HepG2 (cell line): Measurements from ENCODE around the gene MTCH2. TPM values are rescaled to one million over a fixed set of nuclear protein-coding genes. Genes with fewer than 3 reads are reported as not detected.

Experiments
- BORCS8-MEF2B ChIP-seq: sonication (generic); formaldehyde crosslinking; IDR thresholded peaks from 2 replicates; pipeline ENCODE4 v1.8.0; 2022; ENCODE audit warnings: mild to moderate bottlenecking, missing genetic modification reagents
- CC2D1A ChIP-seq: sonication (generic); formaldehyde crosslinking; IDR thresholded peaks from 2 replicates; pipeline ENCODE4 v1.8.1; 2023; ENCODE audit warnings: mild to moderate bottlenecking, missing genetic modification reagents
- CCAR2 ChIP-seq: fragments of 200-400 bp; formaldehyde crosslinking; optimal IDR thresholded peaks from 2 replicates; pipeline ENCODE3; 2018; ENCODE audit warnings: low read depth, mild to moderate bottlenecking, low read length, moderate library complexity
- CENPBD1 ChIP-seq: sonication (generic); formaldehyde crosslinking; IDR thresholded peaks from 2 replicates; pipeline ENCODE4 v1.8.0; 2022; ENCODE audit warnings: missing genetic modification reagents, low read depth, mild to moderate bottlenecking, borderline replicate concordance
- DRAP1 ChIP-seq: IDR thresholded peaks from 2 replicates; pipeline ENCODE4 v1.6.1; 2016; ENCODE audit warnings: missing genetic modification reagents, missing compliant biosample characterization
- HIVEP1 ChIP-seq: sonication (generic); formaldehyde crosslinking; IDR thresholded peaks from 2 replicates; pipeline ENCODE4 v1.4.0; 2020; ENCODE audit warnings: mild to moderate bottlenecking, missing genetic modification reagents
- JUND ChIP-seq: sonication (generic); formaldehyde crosslinking; IDR thresholded peaks from 2 replicates; pipeline ENCODE4 v1.8.0; 2022; ENCODE audit warnings: mild to moderate bottlenecking, missing genetic modification reagents
- NFKB2 ChIP-seq: sonication (generic); formaldehyde crosslinking; IDR thresholded peaks from 2 replicates; pipeline ENCODE4 v1.4.0; 2020; ENCODE audit warnings: missing genetic modification reagents, borderline replicate concordance
- PBX2 ChIP-seq: IDR thresholded peaks from 2 replicates; pipeline ENCODE4 v1.6.1; 2016; ENCODE audit warnings: control low read depth
- PHB2 ChIP-seq: fragments of 450-650 bp; IDR thresholded peaks from 2 replicates; pipeline ENCODE4 v1.6.1; 2018; ENCODE audit not compliant: partially characterized antibody
- RAD51 ChIP-seq: fragments of 450-650 bp; IDR thresholded peaks from 2 replicates; pipeline ENCODE4 v1.6.1; 2016; ENCODE audit warnings: borderline replicate concordance
- RARG ChIP-seq: sonication (generic); formaldehyde crosslinking; IDR thresholded peaks from 2 replicates; pipeline ENCODE4 v1.4.0; 2020; ENCODE audit warnings: low read depth, mild to moderate bottlenecking, missing genetic modification reagents
- RELA ChIP-seq: sonication (generic); formaldehyde crosslinking; IDR thresholded peaks from 2 replicates; pipeline ENCODE4 v1.4.0; 2020; ENCODE audit warnings: missing genetic modification reagents
- SKI ChIP-seq: fragments of 450-650 bp; IDR thresholded peaks from one replicate; pipeline ENCODE4 v1.6.1; 2018; ENCODE audit warnings: mild to moderate bottlenecking; ENCODE audit not compliant: partially characterized antibody
- THAP8 ChIP-seq: sonication (generic); formaldehyde crosslinking; IDR thresholded peaks from 2 replicates; pipeline ENCODE4 v1.5.1; 2020; ENCODE audit warnings: missing genetic modification reagents, mild to moderate bottlenecking, borderline replicate concordance
- ZFP91 ChIP-seq: sonication (generic); formaldehyde crosslinking; IDR thresholded peaks from 2 replicates; pipeline ENCODE4 v1.9.0; 2022; ENCODE audit warnings: missing genetic modification reagents, mild to moderate bottlenecking, borderline replicate concordance
- ZNF275 ChIP-seq: sonication (generic); formaldehyde crosslinking; IDR thresholded peaks from 2 replicates; pipeline ENCODE4 v1.8.0; 2022; ENCODE audit warnings: missing genetic modification reagents, mild to moderate bottlenecking, inconsistent platforms, borderline replicate concordance
- ZNF703 ChIP-seq: sonication (generic); formaldehyde crosslinking; IDR thresholded peaks from 2 replicates; pipeline ENCODE4 v1.5.1; 2020; ENCODE audit warnings: missing genetic modification reagents, mild to moderate bottlenecking, moderate library complexity, borderline replicate concordance
- ZNF761 ChIP-seq: sonication (generic); formaldehyde crosslinking; conservative IDR thresholded peaks from 2 replicates; pipeline ENCODE4 v1.4.0; 2020; ENCODE audit warnings: mild to moderate bottlenecking, missing genetic modification reagents
- ZNF776 ChIP-seq: sonication (generic); formaldehyde crosslinking; IDR thresholded peaks from 2 replicates; pipeline ENCODE4 v1.4.0; 2020; ENCODE audit warnings: mild to moderate bottlenecking, missing genetic modification reagents
- ZNF777 ChIP-seq: sonication (generic); formaldehyde crosslinking; IDR thresholded peaks from 2 replicates; pipeline ENCODE4 v1.4.0; 2020; ENCODE audit warnings: missing genetic modification reagents
- polyA plus RNA-seq, 8 experiments: library from polyadenylated mRNA; depleted of rRNA in 3 of 8; stranded (reverse) in 7 of 8; unstranded in 1 of 8; fragments of >200 nt; fragmentation: Illumina TruSeq in 4 of 8; extraction: Trizol in 4 of 8; gene quantifications; 2 replicates each; pipeline versions ENCODE4 v1.2.1 to v1.2.3, GENCODE V29; 2011 to 2016; ENCODE audit warnings: low read depth in 4 of 8, missing spikeins in 1 of 8, mixed read lengths in 1 of 8; ENCODE audit not compliant: insufficient read depth in 1 of 8
- total RNA-seq, 5 experiments: library from RNA; depleted of rRNA; stranded (reverse); fragments of >200 nt; fragmentation: Illumina TruSeq; extraction: Trizol; gene quantifications; 2 replicates each; pipeline ENCODE4 v1.2.3, GENCODE V29; 2016; ENCODE audit warnings: low read depth in 1 of 5
- TF ChIP-seq, protein P1 (sequence below): sonication (generic); formaldehyde crosslinking; IDR thresholded peaks from 2 replicates; pipeline ENCODE4 v1.5.0; 2020; ENCODE audit warnings: mild to moderate bottlenecking, missing genetic modification reagents, moderate library complexity
- TF ChIP-seq, protein P2 (sequence below): sonication (generic); formaldehyde crosslinking; IDR thresholded peaks from 2 replicates; pipeline ENCODE4 v1.4.0; 2020; ENCODE audit warnings: missing genetic modification reagents

MTCH2 gene
- total and polyA plus RNA-seq, 2 of the 13 experiments (the other 11 are each of a cell fraction or from before 2014, with no cell fraction given) = 112 to 272 TPM

- TF ChIP-seq NFKB2 (CRISPR knock-in tag) = peak; percentile 67; the same call in 1 of the 2 replicates
- TF ChIP-seq PHB2 = no peak
- TF ChIP-seq THAP8 (CRISPR knock-in tag) = no peak
- TF ChIP-seq BORCS8-MEF2B (CRISPR knock-in tag) = peak; percentile 74; the same call in 1 of the 2 replicates
- TF ChIP-seq DRAP1 = no peak
- TF ChIP-seq CCAR2 = no peak
- TF ChIP-seq JUND (CRISPR knock-in tag) = no peak
- TF ChIP-seq CENPBD1 (CRISPR knock-in tag) = no peak
- TF ChIP-seq SKI = no peak
- TF ChIP-seq RARG (CRISPR knock-in tag) = no peak
- TF ChIP-seq CC2D1A (CRISPR knock-in tag) = no peak
- 0 out of 2 replicates have a peak, but pooled peaks have one; percentile 26 for TF ChIP-seq ZNF761 (CRISPR knock-in tag)
- TF ChIP-seq RAD51 = no peak
- TF ChIP-seq ZFP91 (CRISPR knock-in tag) = no peak
- no peak for TF ChIP-seq PBX2 (CRISPR knock-in tag)
- TF ChIP-seq ZNF776 (CRISPR knock-in tag) = no peak
- no peak for TF ChIP-seq HIVEP1
- TF ChIP-seq, protein P1, sequence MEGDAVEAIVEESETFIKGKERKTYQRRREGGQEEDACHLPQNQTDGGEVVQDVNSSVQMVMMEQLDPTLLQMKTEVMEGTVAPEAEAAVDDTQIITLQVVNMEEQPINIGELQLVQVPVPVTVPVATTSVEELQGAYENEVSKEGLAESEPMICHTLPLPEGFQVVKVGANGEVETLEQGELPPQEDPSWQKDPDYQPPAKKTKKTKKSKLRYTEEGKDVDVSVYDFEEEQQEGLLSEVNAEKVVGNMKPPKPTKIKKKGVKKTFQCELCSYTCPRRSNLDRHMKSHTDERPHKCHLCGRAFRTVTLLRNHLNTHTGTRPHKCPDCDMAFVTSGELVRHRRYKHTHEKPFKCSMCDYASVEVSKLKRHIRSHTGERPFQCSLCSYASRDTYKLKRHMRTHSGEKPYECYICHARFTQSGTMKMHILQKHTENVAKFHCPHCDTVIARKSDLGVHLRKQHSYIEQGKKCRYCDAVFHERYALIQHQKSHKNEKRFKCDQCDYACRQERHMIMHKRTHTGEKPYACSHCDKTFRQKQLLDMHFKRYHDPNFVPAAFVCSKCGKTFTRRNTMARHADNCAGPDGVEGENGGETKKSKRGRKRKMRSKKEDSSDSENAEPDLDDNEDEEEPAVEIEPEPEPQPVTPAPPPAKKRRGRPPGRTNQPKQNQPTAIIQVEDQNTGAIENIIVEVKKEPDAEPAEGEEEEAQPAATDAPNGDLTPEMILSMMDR (CRISPR knock-in tag) = no peak
- no peak for TF ChIP-seq ZNF777 (CRISPR knock-in tag)
- no peak for TF ChIP-seq ZNF703
- no peak for TF ChIP-seq ZNF275 (CRISPR knock-in tag)
- no peak for TF ChIP-seq RELA (CRISPR knock-in tag)
- TF ChIP-seq, protein P2, sequence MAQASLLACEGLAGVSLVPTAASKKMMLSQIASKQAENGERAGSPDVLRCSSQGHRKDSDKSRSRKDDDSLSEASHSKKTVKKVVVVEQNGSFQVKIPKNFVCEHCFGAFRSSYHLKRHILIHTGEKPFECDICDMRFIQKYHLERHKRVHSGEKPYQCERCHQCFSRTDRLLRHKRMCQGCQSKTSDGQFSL (CRISPR knock-in tag) = no peak
Observed at GRCh38 chr11:47587723-47588326, 54.5 kb downstream of the MTCH2 start (continued).
